Nephron progenitor cell (in vitro differentiated cells): ENCODE results near the gene LPXN.

Source experiments
- DNase-seq: peaks from one replicate; pipeline ENCODE4 v3.0.0; 2021
- H3K27ac Mint-ChIP-seq: 2 replicates; pipeline ENCODE4 v1.8.0; 2021; ENCODE audit warnings: mild to moderate bottlenecking, moderate library complexity, mixed read lengths
- H3K27me3 Mint-ChIP-seq: 2 replicates; pipeline ENCODE4 v1.8.0; 2021; ENCODE audit warnings: mild to moderate bottlenecking, low read depth, mixed read lengths; ENCODE audit not compliant: poor library complexity
- H3K36me3 Mint-ChIP-seq: 2 replicates; pipeline ENCODE4 v1.8.0; 2021; ENCODE audit warnings: low read depth, mixed read lengths
- H3K4me1 Mint-ChIP-seq: 2 replicates; pipeline ENCODE4 v1.8.0; 2021; ENCODE audit warnings: mixed read lengths
- H3K4me3 Mint-ChIP-seq: 2 replicates; pipeline ENCODE4 v1.8.0; 2021; ENCODE audit warnings: mild to moderate bottlenecking, moderate library complexity, mixed read lengths
- H3K9me3 Mint-ChIP-seq: 2 replicates; pipeline ENCODE4 v1.8.0; 2021; ENCODE audit warnings: mild to moderate bottlenecking, moderate library complexity, mixed read lengths
- TF ChIP-seq, protein P1 (sequence below): fragments of 200-600 bp; sonication (generic); IDR thresholded peaks from 2 replicates; pipeline ENCODE4 v1.5.0; 2021; ENCODE audit warnings: antibody characterized with exemption

LPXN gene

DNA sequence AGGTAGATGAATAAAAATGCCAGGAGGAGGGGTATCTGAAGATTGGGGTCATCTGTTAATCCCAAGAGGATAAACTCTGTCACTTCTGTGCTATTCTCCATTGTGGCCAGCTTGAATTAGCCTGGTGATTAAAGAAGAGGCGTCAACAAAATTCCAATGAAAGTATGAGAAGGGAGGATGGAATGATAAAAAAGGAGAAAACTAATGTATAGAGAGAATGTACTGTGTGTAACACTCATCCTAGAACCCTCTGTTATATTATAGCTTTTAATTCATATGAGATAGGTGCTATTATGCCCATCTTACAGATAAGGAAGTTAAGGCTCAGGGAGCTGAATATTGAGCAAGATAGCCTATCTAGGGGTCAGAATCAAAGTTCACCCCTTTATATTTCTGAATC, 67.7 kb downstream of the LPXN start, which contains the start of gene OR5B21:
OR5B21 (minus strand) TSS at position 101 of the 400 bp plus-strand sequence; CDS start at position 101, 0 bp downstream.
- H3K27ac Mint-ChIP-seq, result no peak within 1 kb of the TSS
- H3K4me1 Mint-ChIP-seq, result no peaks in the 10 kb centered on the region
- H3K27me3 Mint-ChIP-seq, result peaks cover 24% of the 10 kb centered on the region
- H3K4me3 Mint-ChIP-seq, result no peak within 1 kb of the TSS
- TF ChIP-seq, protein P1, sequence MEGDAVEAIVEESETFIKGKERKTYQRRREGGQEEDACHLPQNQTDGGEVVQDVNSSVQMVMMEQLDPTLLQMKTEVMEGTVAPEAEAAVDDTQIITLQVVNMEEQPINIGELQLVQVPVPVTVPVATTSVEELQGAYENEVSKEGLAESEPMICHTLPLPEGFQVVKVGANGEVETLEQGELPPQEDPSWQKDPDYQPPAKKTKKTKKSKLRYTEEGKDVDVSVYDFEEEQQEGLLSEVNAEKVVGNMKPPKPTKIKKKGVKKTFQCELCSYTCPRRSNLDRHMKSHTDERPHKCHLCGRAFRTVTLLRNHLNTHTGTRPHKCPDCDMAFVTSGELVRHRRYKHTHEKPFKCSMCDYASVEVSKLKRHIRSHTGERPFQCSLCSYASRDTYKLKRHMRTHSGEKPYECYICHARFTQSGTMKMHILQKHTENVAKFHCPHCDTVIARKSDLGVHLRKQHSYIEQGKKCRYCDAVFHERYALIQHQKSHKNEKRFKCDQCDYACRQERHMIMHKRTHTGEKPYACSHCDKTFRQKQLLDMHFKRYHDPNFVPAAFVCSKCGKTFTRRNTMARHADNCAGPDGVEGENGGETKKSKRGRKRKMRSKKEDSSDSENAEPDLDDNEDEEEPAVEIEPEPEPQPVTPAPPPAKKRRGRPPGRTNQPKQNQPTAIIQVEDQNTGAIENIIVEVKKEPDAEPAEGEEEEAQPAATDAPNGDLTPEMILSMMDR, result no peak
- H3K9me3 Mint-ChIP-seq, result no peaks in the 10 kb centered on the region
- DNase-seq, result no peak
- H3K36me3 Mint-ChIP-seq, result no peaks in the 10 kb centered on the region

DNA sequence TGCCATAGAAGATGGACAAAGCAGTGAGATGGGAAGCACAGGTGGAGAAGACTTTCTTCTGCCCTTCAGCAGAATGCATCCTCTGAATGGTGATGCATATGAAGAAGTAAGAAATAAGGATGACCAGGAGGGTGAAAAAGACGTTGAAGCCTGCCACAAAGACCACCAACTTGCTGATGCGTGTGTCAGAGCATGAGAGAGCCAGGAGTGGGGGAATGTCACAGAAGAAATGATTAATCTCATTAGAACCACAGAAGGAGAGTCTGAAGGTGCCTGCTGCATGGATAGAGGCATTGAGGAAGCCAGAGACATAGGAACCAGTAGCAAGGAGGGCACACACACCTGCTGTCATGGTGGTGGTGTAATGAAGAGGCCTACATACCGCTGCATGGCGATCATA, 68.3 kb downstream of the LPXN start:
- no peak overlapping the region for H3K27ac Mint-ChIP-seq
- no peaks in the 10 kb centered on the region for H3K9me3 Mint-ChIP-seq
- no peaks in the 10 kb centered on the region for H3K36me3 Mint-ChIP-seq
- H3K4me1 Mint-ChIP-seq, result no peaks in the 10 kb centered on the region
- peaks cover 24% of the 10 kb centered on the region for H3K27me3 Mint-ChIP-seq
- no peak for DNase-seq
- H3K4me3 Mint-ChIP-seq, result no peak overlapping the region
- TF ChIP-seq, protein P1, result no peak

DNA sequence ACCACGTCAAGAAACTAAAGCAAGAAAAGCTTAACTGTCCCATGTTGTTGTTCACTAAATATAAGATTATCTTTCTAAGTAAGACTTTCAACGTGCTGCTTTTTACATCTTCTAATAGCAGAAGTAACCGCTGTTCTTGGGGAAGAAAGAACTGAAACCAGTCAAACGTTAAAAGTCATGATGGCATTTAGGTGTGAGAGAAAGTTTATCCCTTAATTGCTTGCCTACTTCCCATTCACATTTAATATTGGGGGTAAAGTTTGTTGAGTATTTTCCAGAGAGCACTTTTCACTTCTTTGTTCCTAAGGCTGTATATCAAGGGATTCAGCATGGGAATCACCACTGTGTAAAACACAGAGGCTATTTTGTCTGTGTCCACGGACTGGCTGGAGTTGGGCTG, 68.7 kb downstream of the LPXN start:
- Mint-ChIP-seq H3K9me3 (no peaks in the 10 kb centered on the region), H3K27ac (no peak overlapping the region), H3K36me3 (no peaks in the 10 kb centered on the region), H3K27me3 (peaks cover 24% of the 10 kb centered on the region), H3K4me3 (no peak overlapping the region), H3K4me1 (no peaks in the 10 kb centered on the region)
- DNase-seq, result no peak
- TF ChIP-seq, protein P1, result no peak

DNA sequence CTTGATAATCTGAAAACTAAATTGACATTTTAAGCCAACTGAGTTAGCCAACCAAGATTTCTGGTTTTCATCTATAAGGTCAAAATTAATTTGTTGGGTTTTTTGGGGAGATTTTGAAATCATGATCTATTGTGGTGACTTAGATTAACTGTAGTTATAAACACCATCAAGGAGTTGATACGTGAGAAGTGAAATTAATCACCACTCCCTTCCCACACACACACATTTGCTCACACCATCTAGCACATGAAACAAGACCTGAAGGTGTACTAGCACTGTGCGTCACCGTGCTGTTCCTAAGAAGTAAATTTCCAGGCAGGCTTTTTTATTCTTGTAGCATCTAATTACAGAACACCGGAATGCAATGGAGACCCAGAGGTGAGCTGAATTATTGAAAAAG, 69.8 kb downstream of the LPXN start:
- Mint-ChIP-seq H3K27ac (no peak overlapping the region), H3K27me3 (peaks cover 19% of the 10 kb centered on the region), H3K4me1 (no peaks in the 10 kb centered on the region), H3K36me3 (no peaks in the 10 kb centered on the region), H3K9me3 (no peaks in the 10 kb centered on the region), H3K4me3 (no peak overlapping the region)
- DNase-seq, result no peak
- TF ChIP-seq, protein P1, result no peak

DNA sequence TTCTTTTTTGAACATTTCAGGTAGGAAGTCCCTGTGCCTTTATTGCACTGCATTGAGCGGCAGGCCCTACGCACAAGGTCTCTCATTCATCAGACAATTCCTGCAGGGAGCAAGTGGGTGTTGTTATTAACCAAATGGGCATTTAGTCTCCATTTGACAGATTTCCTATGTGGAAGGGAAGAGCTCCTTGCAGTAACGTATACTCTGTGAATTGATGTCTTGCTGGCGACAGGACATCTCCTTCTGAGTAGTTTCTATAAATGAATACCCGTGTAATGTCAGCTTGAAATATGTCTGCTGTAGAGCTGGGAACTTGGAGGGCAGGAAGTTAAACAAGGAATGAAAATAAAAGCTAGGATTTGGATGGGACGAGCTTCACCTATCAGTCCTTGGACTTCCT, 71.4 kb downstream of the LPXN start:
- no peaks in the 10 kb centered on the region for H3K9me3 Mint-ChIP-seq

DNA sequence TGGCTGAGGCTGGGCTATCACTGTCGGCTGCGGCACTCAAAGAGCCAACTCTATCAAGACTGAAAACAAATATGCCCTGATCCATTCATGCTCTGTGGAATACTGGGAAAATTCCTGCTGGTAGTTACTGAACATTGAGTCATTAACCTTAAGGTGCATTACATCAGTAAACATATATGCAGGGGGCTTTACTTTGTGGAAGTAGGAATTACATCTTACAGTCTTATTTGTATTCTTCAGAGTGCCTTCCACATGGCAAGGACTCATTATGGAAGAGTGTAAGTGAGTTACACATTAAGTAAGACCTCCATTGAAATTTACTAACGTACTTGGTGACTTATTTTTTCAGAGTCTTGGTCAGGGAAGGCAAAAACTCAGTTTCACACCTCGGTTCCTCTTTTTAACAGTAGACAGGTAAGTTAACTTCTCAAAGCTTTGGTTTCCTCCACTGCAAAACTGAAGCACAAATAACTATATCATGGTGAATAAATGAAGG, 72.2 kb downstream of the LPXN start:
- peaks cover 19% of the 10 kb centered on the region for H3K27me3 Mint-ChIP-seq
- no peak overlapping the region for H3K27ac Mint-ChIP-seq
- H3K36me3 Mint-ChIP-seq, result no peaks in the 10 kb centered on the region
- no peak for DNase-seq
- TF ChIP-seq, protein P1, result no peak
- no peaks in the 10 kb centered on the region for H3K4me1 Mint-ChIP-seq
- no peak overlapping the region for H3K4me3 Mint-ChIP-seq
- H3K9me3 Mint-ChIP-seq, result no peaks in the 10 kb centered on the region

More for the DNA sequence above, 71.4 kb downstream of the LPXN start:
- TF ChIP-seq, protein P1, result no peak
- Mint-ChIP-seq H3K36me3 (no peaks in the 10 kb centered on the region), H3K4me3 (no peak overlapping the region), H3K27me3 (peaks cover 19% of the 10 kb centered on the region), H3K27ac (no peak overlapping the region), H3K4me1 (no peaks in the 10 kb centered on the region)
- DNase-seq, result no peak
